ENCODE results near the gene MAPK8IP2. TPM values are rescaled to one million over a fixed set of nuclear protein-coding genes. Genes with fewer than 3 reads are reported as not detected.
"Not testable (repeated sequence)": the region's sequence is repeated elsewhere in the genome, so short reads cannot be mapped to it uniquely, and the experiment has no call there.

MAPK8IP2 gene
- total RNA-seq, 1 experiment from 2014 or later, result 2.2 TPM

DNA sequence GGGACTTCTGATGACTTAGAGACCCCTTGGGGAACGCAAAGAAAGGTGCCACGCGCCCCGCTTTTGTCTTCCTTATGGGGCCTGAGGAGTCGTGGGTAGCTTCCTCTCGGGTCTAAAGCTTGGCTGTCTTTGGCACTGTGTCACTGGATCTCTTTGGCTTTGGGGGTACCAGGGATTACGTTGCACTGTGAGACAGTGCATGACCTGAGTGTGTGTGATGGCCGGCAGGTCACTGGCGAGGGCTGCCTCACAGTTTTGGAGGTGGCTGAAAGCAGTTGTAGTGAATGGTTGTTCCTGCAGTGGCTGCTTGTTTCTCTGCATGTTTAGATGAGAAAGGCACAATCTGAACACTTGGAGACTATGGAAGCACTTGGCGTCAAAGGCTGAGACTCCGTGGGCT, 33.2 kb downstream of the MAPK8IP2 start:
- no peaks in the 10 kb centered on the region for H3K9me3 ChIP-seq
- no peaks in the 10 kb centered on the region for H3K27me3 ChIP-seq
- no peaks in the 10 kb centered on the region for H3K36me3 ChIP-seq
- no peak for DNase-seq
- no peak overlapping the region for H3K4me3 ChIP-seq

DNA sequence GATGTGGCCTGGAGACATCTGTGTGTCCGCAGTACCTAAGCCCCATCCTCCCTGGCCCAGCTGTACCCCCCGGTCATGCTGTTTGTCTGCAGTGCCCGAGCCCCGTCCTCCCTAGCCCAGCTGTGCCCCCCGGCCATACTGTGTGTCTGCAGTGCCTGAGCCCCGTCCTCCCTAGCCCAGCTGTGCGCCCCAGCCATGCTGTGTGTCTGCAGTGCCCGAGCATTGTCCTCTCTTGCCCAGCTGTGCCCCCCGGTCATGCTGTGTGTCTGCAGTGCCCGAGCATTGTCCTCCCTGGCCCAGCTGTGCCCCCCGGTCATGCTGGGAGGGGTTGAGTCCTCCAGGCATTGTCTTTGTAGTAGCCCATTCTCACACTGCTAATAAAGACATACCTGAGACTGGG, 35.0 kb downstream of the MAPK8IP2 start:
- no peak for DNase-seq
- Histone ChIP-seq H3K4me3 (no peak overlapping the region), H3K36me3 (no peaks in the 10 kb centered on the region), H3K9me3 (no peaks in the 10 kb centered on the region), H3K27me3 (no peaks in the 10 kb centered on the region)

DNA sequence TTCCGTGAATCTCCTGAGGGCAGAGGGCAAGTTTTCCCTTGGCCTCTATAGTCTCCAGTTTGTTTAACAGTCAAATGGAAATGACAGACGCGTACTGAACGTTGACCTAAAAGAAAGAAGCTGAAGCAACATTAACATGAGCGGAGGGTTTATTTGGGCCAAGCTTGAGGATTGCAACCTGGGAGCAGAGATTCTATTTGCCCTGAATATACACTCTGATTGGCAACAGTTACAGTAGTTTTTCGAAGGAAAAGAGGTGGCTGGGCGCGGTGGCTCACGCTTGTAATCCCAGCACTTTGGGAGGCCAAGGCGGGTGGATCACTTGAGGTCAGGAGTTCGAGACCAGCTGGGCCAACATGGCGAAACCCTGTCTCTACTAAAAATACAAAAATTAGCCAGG, 39.7 kb downstream of the MAPK8IP2 start:
- not testable (repeated sequence) for DNase-seq, H3K4me3 ChIP-seq, H3K36me3 ChIP-seq, H3K9me3 ChIP-seq
- peaks cover 14% of the 10 kb centered on the region for H3K27me3 ChIP-seq

DNA sequence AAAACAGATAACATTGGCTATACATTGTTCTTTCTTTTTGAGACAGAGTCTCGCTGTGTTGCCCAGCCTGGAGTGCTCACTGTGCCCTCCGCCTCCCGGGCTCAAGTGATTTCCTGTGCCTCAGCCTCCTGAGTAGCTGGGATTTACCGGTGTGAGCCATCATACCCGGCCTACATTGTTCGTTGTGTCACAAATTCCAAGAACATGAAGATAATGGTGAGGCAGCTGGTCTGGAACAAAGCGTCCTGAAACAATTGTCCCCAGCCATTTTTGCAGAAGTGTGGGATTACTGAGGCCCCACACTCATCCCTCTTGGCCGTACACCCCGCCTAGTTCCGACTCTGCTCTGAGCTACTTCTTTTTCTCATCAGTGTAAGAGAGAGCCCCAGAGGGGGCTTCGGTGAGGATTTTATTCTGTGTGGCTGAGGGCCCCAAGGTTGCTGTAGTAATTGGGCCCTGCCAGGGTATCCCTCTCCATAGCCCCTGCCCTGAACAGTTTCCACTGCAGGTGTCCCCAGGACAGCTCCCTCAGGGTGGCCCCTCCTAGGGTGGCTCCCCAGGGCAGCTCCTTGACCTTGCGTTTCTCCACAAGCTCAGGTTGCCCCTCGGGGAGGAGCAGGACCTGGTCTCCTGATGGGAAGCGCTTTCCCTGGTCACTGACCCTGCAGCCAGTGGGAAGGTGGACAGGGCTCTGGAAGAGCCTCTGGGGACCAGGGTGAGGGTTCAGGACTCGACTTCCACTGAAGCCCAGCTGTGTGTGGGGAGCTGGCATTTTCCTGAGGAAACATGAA, 40.5 kb downstream of the MAPK8IP2 start:
- Histone ChIP-seq H3K36me3 (no peaks in the 10 kb centered on the region), H3K27me3 (peaks cover 21% of the 10 kb centered on the region), H3K4me3 (no peak overlapping the region), H3K9me3 (peaks cover 4% of the 10 kb centered on the region; the same call in 1 of the 2 replicates)
- no peak for DNase-seq

DNA sequence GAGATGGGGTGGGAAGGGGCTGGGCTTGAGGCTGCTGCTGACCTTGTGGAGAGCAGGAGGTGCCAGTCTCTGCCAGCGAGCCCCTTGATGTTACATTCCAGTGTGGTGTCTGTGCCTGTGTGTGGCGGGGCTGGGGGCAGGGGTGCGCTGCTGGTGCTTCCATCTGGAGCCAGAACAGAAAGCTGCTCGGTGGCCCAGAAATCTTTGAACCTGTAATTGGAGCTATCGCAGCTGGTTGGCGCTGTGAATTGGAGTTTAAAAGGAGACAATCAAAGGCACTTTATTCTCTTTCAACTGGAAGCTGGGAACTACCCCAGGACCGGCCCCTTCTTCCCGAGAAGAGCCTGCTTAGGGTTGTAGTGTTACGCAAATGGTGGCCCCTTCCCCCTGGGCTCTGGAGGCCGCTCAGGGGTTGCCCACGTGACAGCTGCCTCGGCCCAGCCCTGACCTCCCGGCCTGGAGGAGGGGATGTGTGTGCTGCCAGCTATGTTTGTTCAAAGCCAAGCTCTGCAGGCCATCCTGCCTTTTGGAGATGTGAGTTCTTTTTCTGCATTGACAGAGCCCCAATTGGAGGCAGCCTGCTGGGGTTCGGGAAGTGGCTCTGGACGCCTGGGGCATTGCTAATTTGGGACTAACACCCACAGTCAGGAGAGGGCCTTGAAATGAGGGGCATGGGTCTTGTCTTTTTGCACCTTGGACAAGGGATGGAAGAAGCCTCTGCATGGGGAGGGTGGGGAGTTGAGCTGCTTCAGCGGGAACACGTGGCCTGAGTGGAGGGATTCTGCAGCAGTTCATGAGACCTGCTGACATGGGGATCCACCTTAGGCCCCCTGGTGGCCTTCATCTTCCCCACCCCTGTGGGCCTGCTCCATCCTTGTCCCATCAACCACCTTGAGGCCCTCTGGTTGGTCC, 41.4 kb downstream of the MAPK8IP2 start:
- Histone ChIP-seq H3K4me3 (no peak overlapping the region), H3K27me3 (peaks cover 21% of the 10 kb centered on the region), H3K36me3 (no peaks in the 10 kb centered on the region), H3K9me3 (peaks cover 9% of the 10 kb centered on the region)
- DNase-seq, result no peak

DNA sequence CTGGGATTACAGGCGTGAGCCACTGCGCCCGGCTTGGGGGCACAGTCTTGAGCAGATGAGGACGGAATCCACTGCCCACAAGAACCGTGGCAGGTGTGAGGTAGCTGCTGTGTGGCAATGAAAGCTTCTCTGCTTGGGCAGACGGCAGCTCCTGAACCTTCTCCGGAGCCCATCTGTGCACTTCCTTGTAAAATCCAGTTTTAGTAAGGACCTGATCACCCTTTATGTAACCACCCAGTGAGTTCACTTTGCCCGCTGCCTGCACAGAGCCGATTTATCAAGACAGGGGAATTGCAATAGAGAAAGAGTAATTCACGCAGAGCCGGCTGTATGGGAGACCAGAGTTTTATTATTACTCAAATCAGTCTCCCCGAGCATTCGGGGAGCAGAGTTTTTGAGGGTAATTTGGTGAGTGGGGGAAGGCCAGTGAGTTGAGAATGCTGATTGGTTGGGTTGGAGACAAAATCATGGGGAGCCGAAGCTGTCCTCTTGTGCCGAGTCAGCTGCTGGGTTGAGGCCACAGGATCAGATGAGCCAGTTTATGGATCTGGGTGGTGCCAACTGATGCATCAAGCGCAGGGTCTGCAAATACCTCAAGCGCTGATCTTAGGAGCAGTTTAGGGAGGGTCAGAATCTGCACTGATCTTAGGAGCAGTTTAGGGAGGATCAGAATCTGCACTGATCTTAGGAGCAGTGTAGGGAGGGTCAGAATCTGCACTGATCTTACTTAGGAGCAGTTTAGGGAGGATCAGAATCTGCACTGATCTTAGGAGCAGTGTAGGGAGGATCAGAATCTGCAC, 42.6 kb downstream of the MAPK8IP2 start:
- not testable (repeated sequence) for DNase-seq, H3K4me3 ChIP-seq, H3K36me3 ChIP-seq
- Histone ChIP-seq H3K9me3 (peaks cover 17% of the 10 kb centered on the region), H3K27me3 (peaks cover 21% of the 10 kb centered on the region)

- not testable (repeated sequence) for H3K4me3 ChIP-seq, DNase-seq, H3K36me3 ChIP-seq
- Histone ChIP-seq H3K9me3 (peaks cover 22% of the 10 kb centered on the region), H3K27me3 (peaks cover 21% of the 10 kb centered on the region)
Measured at GRCh38 chr22:50643821-50644101, 43.2 kb downstream of the MAPK8IP2 start.

GRCh38 chr22:50653256-50653655, 52.7 kb downstream of the MAPK8IP2 start:
- no peak for DNase-seq
- peaks cover 20% of the 10 kb centered on the region for H3K9me3 ChIP-seq
- no peak overlapping the region for H3K4me3 ChIP-seq
- no peaks in the 10 kb centered on the region for H3K36me3 ChIP-seq
- H3K27me3 ChIP-seq, result no peaks in the 10 kb centered on the region

DNA sequence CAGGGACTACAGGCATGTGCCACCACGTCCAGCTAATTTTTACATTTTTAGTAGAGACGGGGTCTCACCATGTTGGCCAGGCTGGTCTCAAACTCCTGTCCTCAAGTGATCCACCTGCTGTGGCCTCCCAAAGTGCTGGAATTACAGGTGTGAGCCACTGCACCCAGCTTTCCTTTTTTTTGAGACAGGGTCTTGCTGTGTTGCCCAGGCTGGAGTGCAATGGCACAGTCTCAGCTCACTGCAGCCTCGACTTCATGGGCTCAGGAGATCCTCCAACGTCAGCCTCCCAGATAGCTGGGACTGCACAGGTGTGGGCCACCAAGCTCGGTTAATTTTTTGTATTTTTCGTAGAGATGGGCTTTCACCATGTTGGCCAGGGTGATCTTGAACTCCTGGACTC, 54.1 kb downstream of the MAPK8IP2 start:
- not testable (repeated sequence) for DNase-seq, H3K4me3 ChIP-seq, H3K27me3 ChIP-seq, H3K9me3 ChIP-seq, H3K36me3 ChIP-seq

DNA sequence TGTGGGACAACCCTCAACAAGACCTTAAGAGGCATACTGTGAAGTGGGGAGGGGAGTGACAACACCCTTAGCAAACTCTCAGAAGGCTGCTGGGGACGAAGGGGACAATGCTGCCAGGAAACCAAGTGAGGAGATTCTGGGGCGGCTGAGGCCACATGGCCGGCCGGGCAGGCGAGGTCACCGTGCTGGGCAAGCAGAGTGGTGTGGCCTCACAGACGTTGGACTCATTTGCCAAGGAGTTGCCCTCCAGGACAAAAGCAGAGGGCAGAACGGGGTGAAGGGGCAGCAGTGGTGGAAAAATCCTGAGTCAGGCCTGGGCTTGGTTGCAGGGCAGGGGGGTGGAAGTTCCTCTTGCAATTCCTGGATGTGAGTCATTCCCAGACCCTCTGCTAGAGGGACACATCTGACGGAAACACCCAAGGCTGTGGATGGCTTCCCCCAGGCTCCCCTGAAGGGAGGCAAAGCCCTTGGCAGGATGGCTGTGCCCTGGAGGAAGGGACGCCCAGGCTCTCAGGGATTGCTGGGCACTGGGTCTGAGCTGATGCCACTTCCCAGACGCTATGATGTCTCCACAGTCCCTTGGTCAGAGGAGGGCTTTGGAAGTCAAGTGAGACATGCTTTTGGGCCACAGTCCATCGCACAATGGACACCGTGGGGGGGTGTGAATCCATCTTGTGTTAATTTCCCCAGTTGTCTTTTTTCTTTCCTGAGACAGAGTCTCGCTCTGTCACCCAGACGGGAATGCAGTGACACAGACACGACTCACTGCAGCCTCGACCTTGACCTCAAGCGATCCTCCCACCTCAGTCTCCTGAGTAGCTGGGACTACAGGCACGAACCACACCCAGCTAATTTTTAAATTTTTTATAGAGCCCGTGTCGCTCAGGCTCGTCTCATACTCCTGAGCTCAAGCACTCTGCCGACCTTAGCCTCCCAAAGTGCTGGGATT, 55.8 kb downstream of the MAPK8IP2 start:
- peak; percentile 81 for DNase-seq
- Histone ChIP-seq H3K36me3 (no peaks in the 10 kb centered on the region), H3K4me3 (no peak overlapping the region), H3K27me3 (no peaks in the 10 kb centered on the region), H3K9me3 (peaks cover 4% of the 10 kb centered on the region; the same call in 1 of the 2 replicates)

- H3K27me3 ChIP-seq, result no peaks in the 10 kb centered on the region
- H3K4me3 ChIP-seq, result no peak overlapping the region
- no peak for DNase-seq
- no peaks in the 10 kb centered on the region for H3K36me3 ChIP-seq
- H3K9me3 ChIP-seq, result no peaks in the 10 kb centered on the region
Measured at GRCh38 chr22:50657925-50658324, 57.3 kb downstream of the MAPK8IP2 start.

DNA sequence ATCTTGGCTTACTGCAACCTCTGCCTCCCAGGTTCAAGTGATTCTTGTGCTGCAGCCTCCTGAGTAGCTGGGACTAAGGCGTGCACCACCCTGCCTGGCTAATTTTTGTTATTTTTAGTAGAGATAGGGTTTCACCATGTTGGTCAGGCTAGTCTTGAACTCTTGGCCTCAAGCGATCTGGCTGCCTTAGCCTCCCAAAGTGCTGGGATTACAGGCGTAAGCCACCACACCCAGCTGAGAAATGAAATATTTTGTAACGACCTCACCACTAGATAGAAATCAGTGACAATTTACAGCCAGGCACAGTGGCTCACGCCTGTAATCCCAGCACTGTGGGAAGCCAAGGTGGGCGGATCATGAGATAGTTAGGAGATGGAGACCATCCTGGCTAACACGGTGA, 59.1 kb downstream of the MAPK8IP2 start:
- H3K36me3 ChIP-seq, H3K9me3 ChIP-seq, H3K4me3 ChIP-seq, H3K27me3 ChIP-seq, DNase-seq: not testable (repeated sequence)

GRCh38 chr22:50660306-50660705, 59.7 kb downstream of the MAPK8IP2 start:
- Histone ChIP-seq H3K27me3 (no peaks in the 10 kb centered on the region), H3K36me3 (no peaks in the 10 kb centered on the region), H3K9me3 (no peaks in the 10 kb centered on the region), H3K4me3 (no peak overlapping the region)
- no peak for DNase-seq

Measured in MG63 (cell line).